Left lung (tissue), 10 donors: Measurements from ENCODE around the gene SETD2. TPM values are rescaled to one million over a fixed set of nuclear protein-coding genes. Genes with fewer than 3 reads are reported as not detected.
A peak's percentile ranks its signal among the peaks of the same experiment; 100 is the strongest.

Experiments used
- ATAC-seq: fragments of 200-7000 bp; cut with Tn5 transposase; one replicate; pipeline ENCODE4 v1.9.1; 2020; ENCODE audit warnings: moderate library complexity
- DNase-seq, 4 donors: peaks; one replicate each; pipeline ENCODE4 v3.0.0-alpha.2; 2013 to 2020
- H3K27ac ChIP-seq, 2 donors: fragments of 200-600 bp; sonication (generic) in 1 of 2; one replicate each; pipeline versions ENCODE4 v1.5.0 to v1.8.0; 2020 to 2021
- H3K27me3 ChIP-seq, 2 donors: fragments of 200-600 bp; sonication (generic) in 1 of 2; one replicate each; pipeline versions ENCODE4 v1.5.0 to v1.8.0; 2020 to 2021
- H3K36me3 ChIP-seq, 2 donors: fragments of 200-600 bp; sonication (generic) in 1 of 2; one replicate each; pipeline versions ENCODE4 v1.5.0 to v1.8.0; 2020 to 2021
- H3K4me1 ChIP-seq, 2 donors: fragments of 200-600 bp; one replicate each; pipeline ENCODE4 v1.8.0; 2021
- H3K4me3 ChIP-seq, 2 donors: fragments of 200-600 bp; sonication (generic) in 1 of 2; one replicate each; pipeline versions ENCODE4 v1.5.0 to v1.8.0; 2020 to 2021; ENCODE audit warnings: mild to moderate bottlenecking in 1 of 2
- H3K9me3 ChIP-seq, 2 donors: fragments of 200-600 bp; sonication (generic) in 1 of 2; one replicate each; pipeline versions ENCODE4 v1.5.0 to v1.8.0; 2020 to 2021
- intact Hi-C, 2 donors: fragments of 100-400 bp; cut with DNase I; formaldehyde crosslinking; loops; one replicate each; pipeline versions ENCODE4 v1.11.2 to v1.14.2; 2022
- polyA plus RNA-seq, 6 donors: library from polyadenylated mRNA; unstranded; fragments of 120-200 nt; gene quantifications; one replicate each; pipeline ENCODE4 v1.2.1, GENCODE V29; 2013; ENCODE audit not compliant: insufficient read length in 6 of 6
- total RNA-seq, 2 donors: library from RNA; stranded (reverse); fragmentation: NEBNext Ultra II Directional; extraction: Animal tissue kit (Norgen Biotek cat#: 25700); gene quantifications; one replicate each; pipeline ENCODE4 v1.2.1, GENCODE V29; 2021
- TF ChIP-seq, protein P1 (sequence below), 2 donors: fragments of 200-600 bp; sonication (generic) in 1 of 2; IDR thresholded peaks; one replicate each; pipeline versions ENCODE4 v1.5.0 to v1.8.0; 2021; ENCODE audit warnings: antibody characterized with exemption in 2 of 2
- donor health status: DM: no; HTN: yes; CAD: no.
- donor health status: DM: no; HTN: no; CAD: no.

Gene SETD2
- total and polyA plus RNA-seq, 8 donors = 40.1 to 68.9 (median 60.0) TPM

DNA sequence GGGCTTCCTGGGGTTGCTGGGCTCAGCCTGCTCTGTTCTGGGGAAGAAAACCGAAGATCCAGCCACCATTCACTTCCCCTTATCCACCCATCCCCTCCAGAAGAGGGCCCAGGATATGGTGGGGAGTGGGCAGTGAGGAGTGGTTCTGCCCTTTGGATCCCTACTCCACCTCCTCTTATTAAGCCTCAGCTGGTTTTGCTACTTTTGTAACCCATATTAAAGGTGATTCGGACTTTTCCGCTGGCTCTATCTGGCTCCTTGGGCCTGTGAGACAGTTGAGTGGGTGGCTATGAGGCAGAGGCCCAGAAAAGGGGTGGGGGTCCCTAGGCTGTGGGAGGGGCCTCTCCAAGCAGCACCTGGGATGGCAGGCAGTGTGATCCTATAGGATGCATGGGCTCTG is 150.7 kb downstream of the SETD2 start:
- intact Hi-C loops = no loop called here
- DNase-seq (peak in 1 of 4 donors; percentile 32), ATAC-seq (no peak)
- no peak overlapping the region for H3K4me3 ChIP-seq
- H3K36me3 ChIP-seq = peaks cover 0 to 75% of the 10 kb centered on the region in 2 donors
- H3K4me1 ChIP-seq = peaks cover 20 to 39% of the 10 kb centered on the region in 2 donors
- no peaks in the 10 kb centered on the region for H3K9me3 ChIP-seq
- no peak overlapping the region for H3K27ac ChIP-seq
- TF ChIP-seq, protein P1, sequence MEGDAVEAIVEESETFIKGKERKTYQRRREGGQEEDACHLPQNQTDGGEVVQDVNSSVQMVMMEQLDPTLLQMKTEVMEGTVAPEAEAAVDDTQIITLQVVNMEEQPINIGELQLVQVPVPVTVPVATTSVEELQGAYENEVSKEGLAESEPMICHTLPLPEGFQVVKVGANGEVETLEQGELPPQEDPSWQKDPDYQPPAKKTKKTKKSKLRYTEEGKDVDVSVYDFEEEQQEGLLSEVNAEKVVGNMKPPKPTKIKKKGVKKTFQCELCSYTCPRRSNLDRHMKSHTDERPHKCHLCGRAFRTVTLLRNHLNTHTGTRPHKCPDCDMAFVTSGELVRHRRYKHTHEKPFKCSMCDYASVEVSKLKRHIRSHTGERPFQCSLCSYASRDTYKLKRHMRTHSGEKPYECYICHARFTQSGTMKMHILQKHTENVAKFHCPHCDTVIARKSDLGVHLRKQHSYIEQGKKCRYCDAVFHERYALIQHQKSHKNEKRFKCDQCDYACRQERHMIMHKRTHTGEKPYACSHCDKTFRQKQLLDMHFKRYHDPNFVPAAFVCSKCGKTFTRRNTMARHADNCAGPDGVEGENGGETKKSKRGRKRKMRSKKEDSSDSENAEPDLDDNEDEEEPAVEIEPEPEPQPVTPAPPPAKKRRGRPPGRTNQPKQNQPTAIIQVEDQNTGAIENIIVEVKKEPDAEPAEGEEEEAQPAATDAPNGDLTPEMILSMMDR (IDR thresholded peaks at IDR 0.05) = no peak
- no peaks in the 10 kb centered on the region for H3K27me3 ChIP-seq

DNA sequence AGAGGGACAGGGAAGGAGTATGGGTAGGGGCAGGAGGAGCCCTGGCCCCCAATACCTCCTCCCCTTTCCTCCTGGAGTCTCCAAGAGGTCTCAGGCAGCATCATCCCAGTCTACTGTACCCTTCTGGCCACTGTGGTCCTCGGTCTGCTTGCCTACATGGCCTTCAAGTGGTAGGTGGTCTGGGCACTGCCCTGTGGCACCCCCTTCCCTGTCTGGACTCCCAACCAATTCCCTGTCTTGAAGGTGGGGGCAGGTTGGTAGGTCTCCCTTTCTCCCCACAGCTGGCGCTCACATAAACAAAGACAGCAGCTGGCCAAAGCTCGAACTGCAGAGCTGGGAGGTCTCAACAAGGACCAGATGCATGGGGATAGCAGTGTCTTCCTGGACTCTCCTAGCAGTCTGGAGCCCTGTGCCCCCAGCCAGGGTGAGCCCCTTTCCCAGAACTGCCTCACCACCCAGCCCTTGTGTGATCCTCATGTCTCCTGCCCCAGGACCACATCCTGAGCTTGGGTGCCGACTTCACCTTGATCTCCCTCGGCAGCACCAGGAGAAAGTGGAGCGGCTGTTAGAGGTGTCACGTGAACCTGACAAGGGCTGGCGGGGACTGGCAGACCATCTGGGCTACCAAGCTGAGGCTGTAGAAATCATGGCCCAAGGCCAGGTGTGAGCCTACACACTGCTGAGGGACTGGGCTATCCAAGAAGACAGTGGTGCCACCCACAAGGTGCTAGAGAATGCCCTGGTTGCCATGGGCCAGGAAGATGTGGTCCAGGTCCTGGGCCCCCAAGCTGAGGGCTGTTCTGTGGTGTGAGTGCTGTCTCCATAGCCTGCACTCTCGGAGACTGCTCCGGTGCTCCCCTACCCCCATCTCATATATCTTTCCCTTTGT is 151.3 kb downstream of the SETD2 start:
- H3K27me3 ChIP-seq = no peaks in the 10 kb centered on the region
- intact Hi-C loops = no loop called here
- H3K27ac ChIP-seq = no peak overlapping the region
- H3K4me3 ChIP-seq = no peak overlapping the region
- ATAC-seq (no peak), DNase-seq (peak in 2 of 4 donors; percentile 27 to 63)
- H3K36me3 ChIP-seq = peaks cover 0 to 81% of the 10 kb centered on the region in 2 donors
- no peaks in the 10 kb centered on the region for H3K9me3 ChIP-seq
- TF ChIP-seq, protein P1 (IDR thresholded peaks at IDR 0.05) = no peak
- peaks cover 17 to 35% of the 10 kb centered on the region in 2 donors for H3K4me1 ChIP-seq

DNA sequence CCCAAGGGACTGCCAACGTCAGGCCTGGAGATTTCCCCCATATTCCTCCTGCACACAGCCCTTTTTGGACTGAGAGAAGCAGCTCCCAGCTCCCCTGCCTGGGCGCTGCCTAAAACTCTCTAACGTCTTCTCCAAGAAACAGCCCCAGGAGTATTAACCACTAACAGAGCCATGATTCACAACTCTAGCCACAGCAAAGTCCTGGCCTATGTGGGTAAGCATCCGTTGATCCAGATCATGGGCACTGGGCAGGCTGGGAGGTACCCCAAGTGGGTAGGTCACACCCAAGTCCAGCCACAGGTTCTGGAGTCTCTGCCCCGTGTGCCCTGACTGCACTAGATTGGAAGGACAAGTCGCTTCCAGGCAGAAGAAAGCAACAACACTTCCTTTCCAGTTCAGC is 152.5 kb downstream of the SETD2 start:
- Histone ChIP-seq H3K27me3 (no peaks in the 10 kb centered on the region), H3K27ac (peak overlapping the region in 1 of 2 donors; percentile 82), H3K4me1 (peaks cover 8 to 23% of the 10 kb centered on the region in 2 donors), H3K9me3 (no peaks in the 10 kb centered on the region), H3K4me3 (no peak overlapping the region), H3K36me3 (peaks cover 0 to 81% of the 10 kb centered on the region in 2 donors)
- TF ChIP-seq, protein P1 (IDR thresholded peaks at IDR 0.05) = no peak
- DNase-seq = peak in 1 of 4 donors; percentile 24
- ATAC-seq = no peak
- intact Hi-C loops = no loop called here

DNA sequence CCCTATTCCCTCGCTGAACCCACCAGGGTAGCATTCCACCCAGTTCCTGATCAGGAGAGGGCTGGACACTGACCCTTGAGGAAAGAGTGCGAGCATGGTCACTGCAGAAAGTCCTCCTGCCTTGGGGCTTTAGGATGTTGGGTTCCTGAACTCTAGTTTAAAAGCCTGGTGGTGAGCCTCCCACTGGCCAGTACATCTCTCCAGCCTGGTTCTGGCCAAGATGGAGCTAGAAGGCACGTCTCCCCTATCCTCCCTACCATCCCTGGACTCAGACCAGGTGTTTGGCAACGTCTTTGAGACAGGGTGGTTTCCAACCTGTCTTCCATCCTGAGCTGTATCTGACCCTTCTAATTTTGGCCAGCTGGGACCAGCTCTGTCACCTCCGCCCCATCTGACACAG is 153.0 kb downstream of the SETD2 start:
- ATAC-seq = no peak
- H3K36me3 ChIP-seq = peaks cover 0 to 83% of the 10 kb centered on the region in 2 donors
- H3K27ac ChIP-seq = peak overlapping the region in 1 of 2 donors; percentile 82
- no peak overlapping the region for H3K4me3 ChIP-seq
- no peak for DNase-seq
- H3K27me3 ChIP-seq = no peaks in the 10 kb centered on the region
- peaks cover 4 to 19% of the 10 kb centered on the region in 2 donors for H3K4me1 ChIP-seq
- intact Hi-C loops = no loop called here
- H3K9me3 ChIP-seq = no peaks in the 10 kb centered on the region
- TF ChIP-seq, protein P1 (IDR thresholded peaks at IDR 0.05) = no peak

DNA sequence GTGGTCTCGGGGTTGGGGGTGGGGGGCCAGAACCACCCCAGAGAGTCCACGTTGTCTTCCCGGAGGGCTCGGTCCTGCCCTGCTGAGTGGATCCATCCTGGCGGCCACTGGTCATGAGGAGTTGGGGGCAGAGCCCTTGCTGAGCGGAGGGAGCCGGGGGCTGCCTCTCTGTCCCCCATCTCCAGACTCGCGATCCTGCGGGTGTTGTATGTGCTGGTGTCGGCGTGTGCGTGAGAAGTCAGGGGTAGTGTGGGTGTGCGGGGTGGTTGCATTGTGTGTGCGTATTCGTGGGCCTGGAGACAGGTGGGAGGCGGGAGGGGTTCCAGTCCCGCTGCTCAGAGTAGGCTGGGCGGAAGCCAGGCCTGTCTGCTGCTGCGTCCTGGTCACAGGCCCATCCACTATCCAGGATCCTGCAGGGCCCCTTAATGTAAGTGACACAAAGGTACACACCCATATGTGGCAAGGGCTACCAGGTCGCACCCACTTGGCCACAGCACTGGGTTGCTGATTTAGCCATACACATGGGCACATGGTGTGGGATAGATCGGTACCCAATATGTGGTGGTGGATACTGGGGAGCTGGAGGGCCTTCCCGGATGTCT is 153.7 kb downstream of the SETD2 start:
- DNase-seq (peak in 1 of 4 donors; percentile 36), ATAC-seq (no peak)
- Histone ChIP-seq H3K27ac (peak overlapping the region; percentile 63 to 82), H3K4me1 (peaks cover 4 to 19% of the 10 kb centered on the region in 2 donors), H3K4me3 (peak overlapping the region; percentile 40 to 46), H3K36me3 (peaks cover 0 to 84% of the 10 kb centered on the region in 2 donors), H3K9me3 (no peaks in the 10 kb centered on the region), H3K27me3 (no peaks in the 10 kb centered on the region)
- TF ChIP-seq, protein P1 (IDR thresholded peaks at IDR 0.05) = no peak
- intact Hi-C loops = no loop called here
